ENCODE data around the gene SYT1. TPM values are rescaled to one million over a fixed set of nuclear protein-coding genes. Genes with fewer than 3 reads are reported as not detected.

The SYT1 gene
- total and polyA plus RNA-seq, 2 of the 8 experiments (the other 6 are each of a cell fraction or from before 2014, with no cell fraction given) = 11.0 to 34.6 TPM

DNA sequence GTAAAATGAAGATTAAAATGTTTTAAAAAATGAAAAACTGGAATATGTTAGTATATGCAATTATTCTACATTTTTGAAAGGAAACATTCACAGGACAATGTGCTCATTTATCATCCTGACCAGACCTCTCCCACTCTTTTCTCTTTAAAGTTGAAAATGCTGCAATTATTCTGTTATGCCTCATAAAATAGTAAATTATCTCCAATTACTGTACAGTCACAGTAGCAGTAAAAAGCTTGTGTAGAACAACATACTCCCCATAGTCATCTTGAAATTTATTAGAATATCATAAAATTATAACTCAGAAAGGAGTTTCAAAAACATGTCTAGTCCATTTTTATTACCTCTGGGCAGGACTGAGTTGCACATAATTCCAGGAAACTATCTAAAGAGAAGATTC lies 250.3 kb downstream of the SYT1 start (continued):
- TF ChIP-seq SUZ12 (IDR thresholded peaks at IDR 0.05; ENCODE audit: low read length) (no peak), SIRT6 (IDR thresholded peaks at IDR 0.05; ENCODE audit: low read length) (no peak), TBP (IDR thresholded peaks at IDR 0.05; ENCODE audit: low read depth, low read length) (no peak), NANOG (IDR thresholded peaks at IDR 0.05; ENCODE audit: insufficient read depth, low read depth, low read length, poor library complexity, severe bottlenecking) (no peak), FOSL1 (IDR thresholded peaks at IDR 0.05; ENCODE audit: insufficient read depth, low read depth, low read length) (no peak), CBX5 (IDR thresholded peaks at IDR 0.05; ENCODE audit: low read depth, low read length) (no peak)

All from H1 (cell line).